ENCODE measurements around the gene ACP7.

Gene ACP7, protein sequence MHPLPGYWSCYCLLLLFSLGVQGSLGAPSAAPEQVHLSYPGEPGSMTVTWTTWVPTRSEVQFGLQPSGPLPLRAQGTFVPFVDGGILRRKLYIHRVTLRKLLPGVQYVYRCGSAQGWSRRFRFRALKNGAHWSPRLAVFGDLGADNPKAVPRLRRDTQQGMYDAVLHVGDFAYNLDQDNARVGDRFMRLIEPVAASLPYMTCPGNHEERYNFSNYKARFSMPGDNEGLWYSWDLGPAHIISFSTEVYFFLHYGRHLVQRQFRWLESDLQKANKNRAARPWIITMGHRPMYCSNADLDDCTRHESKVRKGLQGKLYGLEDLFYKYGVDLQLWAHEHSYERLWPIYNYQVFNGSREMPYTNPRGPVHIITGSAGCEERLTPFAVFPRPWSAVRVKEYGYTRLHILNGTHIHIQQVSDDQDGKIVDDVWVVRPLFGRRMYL

DNA sequence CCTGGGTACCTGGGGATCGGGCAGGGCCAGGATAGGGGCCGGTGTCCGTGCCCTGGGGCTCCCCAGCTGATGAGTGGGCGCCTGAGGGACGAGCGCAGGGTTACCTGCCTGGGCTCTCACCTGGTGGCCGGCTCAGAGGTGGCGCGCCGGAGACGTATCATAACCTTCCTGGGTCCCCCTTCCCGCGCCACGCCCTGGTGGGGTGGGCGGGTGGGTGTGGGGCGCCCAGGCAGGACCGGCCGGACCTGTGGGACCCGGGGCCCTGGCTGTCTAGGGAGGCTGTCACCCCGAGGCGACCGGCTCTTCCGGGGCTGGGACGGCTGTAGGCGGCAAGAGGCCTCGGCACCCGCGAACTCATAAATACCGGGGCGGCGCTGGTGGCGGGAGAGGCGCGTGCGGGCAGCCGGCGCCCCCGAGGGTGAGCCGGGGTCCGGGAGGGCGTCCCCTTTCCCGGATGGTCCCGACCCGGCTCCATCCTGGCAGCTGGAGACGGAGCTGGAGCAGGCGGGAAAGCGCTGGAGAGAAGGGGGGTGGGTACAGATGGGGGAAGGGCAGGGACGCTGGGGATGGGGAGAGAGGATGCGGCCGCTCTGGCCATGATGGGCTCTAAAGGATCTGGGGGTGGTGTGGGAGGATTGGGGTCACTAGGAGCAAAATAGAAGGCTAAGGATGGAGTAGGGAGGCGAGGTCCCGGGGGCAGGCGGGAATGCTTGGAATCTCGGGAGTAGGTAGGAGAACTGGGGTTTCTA lies at the start of gene ACP7:
ACP7 (plus strand) TSS at position 386 of the 749 bp plus-strand sequence. CDS start 902 bp downstream, outside the sequence.
- peak; percentile 22 for DNase-seq

DNA sequence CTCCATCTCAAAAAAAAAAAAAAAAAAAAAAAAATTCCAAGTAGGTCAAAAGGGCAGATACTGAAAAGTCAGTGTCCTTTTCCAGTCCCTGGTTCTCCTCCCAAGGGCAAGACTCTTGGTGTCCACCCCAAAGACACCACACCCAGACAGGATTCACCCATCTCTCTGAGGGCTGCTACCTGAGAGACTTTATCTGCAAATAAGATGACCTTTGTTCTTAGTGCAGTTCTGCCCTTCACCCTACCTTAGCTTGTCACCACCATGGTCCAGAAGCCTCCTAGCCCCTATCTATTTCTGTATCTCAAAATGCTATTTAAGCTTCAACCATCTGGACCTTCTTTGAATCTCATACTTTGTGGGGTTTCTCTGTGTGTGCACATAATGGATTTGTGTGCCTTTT lies 47.6 kb upstream of the ACP7 start:
- no peak for DNase-seq

DNA sequence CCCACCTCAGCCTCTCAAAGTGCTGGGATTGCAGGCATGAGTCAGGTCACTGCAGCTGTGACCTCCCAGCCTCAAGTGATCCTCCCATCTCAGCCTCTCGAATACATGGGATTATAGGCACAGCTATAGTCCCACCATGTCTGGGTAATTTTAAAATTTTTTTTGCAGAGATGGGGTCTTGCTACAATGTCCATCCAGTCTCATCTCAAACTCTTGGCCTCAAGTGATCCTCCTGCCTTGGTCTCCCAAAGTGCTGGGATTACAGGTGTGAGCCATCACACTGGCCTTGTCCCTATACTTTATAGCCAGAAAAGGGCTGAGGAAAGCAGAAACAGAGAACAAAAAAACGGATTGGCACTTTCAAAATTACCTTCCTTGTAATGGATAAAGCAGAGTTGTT lies 47.0 kb upstream of the ACP7 start:
- no peak for DNase-seq

DNA sequence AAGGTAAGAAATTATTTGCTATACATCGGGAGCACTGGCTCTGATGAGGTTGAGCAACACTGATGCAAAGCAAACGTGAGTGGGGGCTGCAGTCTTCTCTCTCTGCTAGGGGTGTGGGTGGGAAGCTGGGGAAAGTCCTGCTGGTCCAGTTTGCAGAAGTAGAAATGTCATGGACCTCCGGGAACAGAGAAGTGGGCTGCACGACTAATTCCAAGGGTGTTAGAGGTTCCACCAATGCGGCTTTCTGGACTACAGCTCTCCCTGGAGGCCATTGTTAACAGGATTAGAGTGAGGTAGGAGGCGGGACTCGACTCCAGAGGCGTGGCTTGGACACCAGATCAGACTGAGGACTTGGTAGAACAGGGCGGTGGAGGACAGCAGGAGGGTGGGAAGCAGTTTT lies 46.1 kb upstream of the ACP7 start:
- no peak for DNase-seq

DNA sequence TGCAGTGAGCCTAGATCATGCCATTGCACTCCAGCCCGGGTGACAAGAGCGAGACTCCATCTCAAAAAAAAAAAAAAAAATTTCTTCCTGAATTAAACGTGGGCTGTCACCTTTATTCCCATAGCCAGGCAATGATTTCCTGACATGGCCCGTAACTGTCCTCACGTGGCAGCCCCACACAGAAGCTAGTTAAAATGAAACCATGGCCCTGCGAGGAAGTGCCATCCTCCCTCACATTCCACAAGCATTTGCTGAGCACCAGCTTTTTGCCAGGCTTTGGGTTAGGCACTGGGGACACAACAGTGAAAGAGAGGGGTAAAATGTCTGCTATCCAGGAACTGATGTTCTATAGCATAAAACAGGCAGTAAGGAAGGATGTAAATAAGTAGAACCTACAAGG lies 38.7 kb upstream of the ACP7 start:
- no peak for DNase-seq

DNA sequence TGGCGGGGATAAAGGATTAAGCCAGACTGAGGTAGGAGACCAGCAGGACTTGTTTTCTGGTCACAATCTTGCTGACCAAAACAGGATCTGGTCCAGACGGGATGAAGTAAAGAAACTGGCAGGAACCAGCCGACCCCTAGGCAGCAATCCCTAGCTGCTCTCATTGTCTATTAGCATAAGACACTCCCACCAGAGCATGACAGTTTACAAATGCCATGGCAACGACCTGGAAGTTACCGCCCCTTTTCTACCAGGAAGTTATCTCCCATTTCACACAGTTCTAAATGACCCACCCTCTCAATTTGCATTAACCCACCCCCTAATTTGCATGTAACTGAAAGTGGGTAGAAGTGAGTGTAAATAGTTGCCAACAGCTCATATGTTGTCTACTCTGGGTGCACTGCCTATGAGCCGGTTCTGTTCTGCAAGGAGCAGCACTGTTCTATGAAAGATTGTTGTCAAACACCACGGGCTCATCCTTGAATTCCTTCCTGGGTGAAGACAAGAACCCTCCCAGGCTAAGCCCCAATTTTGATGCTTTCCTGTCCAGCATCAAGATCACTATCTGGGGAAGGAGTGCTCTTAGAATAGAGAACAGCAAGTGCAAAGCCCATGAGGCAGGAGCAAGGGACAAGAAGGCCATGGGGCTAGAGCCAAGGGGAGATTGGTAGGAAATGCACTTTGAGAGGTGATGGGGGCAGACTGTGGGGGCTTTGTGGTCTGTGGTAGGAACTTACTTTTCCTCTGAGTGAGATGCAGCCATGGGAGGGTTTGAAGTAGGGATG lies 37.9 kb upstream of the ACP7 start:
- DNase-seq, result no peak

DNA sequence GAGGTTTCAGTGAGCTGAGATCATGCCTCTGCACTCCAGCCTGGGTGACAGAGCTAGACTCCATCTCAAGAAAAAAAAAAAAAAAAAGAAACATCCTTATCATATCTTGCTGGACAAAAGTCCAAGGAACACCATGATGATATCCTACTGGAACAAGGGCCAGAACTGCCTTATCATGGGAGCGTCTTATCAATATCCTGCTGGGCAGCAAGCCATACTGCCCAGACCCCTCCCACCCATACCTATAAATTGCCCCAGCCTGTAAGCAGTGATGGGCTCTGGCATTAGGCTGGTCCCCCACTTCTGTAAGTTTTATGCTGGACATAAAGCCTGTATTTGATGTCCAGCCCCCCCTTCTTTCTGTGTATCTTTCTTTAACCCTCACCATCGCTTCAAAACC lies 37.1 kb upstream of the ACP7 start:
- DNase-seq, result no peak

DNA sequence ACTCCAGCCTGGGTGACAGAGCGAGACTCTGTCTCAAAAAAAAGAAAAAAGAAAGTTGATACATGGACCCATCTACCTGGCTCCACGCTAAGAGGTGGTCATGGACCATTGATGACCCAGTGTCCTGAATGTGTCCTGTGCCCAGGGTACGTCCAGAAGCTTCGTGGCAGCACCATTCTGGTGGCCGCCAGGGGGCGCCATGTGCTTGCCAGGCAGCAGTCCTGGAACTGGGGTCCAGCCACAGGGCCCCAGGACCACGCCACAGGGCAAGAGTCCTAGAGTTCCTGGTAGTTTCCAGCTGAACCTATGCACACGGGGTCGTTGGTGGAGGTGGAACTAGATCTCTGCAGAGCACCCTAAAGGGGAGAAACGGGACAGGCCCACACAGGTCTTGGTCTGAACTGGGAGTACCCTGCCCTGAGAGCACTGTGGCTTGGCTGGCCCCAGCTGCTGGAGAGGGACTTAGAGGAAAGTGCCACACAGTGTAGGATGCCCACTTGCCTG lies 31.9 kb upstream of the ACP7 start:
- DNase-seq, result peak; percentile 68

DNA sequence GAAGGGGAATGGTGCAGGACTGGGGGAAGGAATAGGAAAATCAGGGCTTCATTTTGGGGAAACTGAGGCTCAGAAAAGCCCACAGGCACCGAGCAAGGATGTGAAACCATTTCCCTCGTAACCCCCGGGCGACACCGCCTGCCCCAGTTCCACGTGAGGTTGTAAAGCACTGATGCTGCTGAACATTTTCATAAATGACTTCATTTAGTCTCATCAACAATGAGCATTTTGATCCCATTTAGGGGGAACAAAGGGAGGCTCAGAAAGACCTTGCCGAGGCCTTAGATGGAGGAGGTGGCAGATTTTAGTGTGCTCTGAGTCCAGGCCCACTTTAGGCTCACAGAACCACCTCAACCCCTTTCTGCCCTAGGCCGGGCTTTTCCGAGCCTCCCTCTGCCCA lies 31.3 kb upstream of the ACP7 start:
- no peak for DNase-seq

DNA sequence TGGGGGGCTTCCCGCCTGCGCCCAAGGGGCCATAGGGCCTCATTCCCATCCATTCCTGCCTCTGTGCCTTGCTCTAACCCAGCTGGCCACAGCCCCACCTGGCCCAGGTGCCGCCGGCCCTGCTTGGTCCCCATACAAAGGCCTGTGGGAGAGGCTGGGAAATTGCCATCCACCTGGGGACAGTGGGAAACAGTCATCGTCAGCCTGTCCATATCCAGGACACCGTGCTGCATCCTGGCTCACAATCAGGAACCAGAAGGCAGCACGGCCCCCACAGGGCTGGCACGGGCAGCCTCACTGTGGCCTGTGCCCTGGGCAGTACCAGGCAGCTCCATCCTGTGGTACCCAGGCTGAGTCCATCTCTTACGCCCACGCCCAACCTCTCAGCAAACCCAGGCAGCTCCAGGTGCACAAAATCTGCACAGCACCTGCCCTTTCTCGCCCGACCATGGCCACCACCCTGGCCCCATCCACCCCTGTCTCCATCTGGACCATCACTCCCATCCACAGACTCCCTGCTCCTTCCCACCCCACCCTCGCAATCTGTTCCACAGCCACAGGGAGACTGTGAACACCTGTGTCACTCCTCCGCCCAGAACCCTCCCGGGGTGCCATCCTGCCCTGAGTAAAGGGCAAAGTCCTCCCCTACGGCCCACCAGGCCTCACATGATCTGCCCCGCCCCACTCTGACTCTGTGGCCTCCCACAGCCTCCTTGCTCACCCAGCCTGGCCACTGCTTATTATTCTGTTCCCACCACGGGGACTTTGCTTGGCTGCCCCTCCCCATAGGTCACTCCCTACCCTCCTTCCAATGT lies 30.7 kb upstream of the ACP7 start:
- DNase-seq, result no peak

DNA sequence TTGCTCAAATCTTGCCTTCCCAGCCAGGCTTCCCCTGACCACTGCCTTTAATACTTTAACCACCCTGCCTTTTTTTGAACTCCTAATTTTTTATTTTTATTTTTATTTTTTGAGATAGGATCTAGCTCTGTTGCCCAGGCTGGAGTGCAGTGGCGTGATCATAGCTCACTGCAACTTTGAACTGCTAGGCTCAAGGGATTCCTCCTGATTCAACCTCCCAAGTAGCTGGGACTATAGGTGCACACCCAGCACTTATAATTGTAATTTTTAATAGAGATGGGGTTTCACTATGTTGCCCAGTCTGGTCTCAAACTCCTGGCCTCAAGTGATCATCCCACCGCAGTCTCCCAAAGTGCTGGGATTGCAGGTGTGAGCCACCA lies 30.1 kb upstream of the ACP7 start:
- no peak for DNase-seq

DNA sequence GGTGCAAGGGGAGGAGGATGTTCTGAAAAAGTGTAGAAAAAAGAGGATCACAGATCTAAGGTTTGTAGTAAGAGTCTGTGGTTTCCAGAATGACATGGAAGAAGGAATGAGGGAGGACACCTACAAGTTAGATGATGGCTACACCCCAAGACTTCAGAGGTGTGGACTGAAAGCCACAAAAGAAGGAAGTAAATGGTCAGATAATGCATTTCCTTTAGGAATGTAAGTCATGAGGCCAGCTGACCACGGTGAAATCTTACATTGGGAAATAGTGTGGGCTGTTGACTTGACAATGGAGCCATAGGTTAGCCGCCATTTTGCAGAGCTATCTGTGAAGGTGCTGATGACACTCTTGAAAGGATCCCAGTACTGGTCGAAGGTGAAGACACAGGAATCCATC lies 26.6 kb upstream of the ACP7 start:
- no peak for DNase-seq

DNA sequence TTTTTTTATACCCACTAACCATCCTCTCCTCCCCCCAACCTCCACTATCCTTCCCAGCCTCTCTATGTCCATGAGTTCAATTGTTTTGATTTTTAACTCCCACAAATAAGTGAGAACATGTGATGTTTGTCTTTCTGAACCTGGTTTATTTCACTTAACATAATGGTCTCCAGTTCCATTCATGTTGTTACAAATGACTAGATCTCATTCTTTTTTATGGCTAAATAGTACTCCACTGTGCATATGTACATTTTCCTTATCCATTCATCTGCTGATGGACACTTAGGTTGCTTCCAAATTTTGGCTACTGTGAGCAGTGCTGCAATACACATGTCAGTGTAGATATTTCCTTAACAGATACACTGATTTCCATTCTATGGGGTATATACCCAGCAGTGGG lies 24.9 kb upstream of the ACP7 start:
- DNase-seq, result no peak

DNA sequence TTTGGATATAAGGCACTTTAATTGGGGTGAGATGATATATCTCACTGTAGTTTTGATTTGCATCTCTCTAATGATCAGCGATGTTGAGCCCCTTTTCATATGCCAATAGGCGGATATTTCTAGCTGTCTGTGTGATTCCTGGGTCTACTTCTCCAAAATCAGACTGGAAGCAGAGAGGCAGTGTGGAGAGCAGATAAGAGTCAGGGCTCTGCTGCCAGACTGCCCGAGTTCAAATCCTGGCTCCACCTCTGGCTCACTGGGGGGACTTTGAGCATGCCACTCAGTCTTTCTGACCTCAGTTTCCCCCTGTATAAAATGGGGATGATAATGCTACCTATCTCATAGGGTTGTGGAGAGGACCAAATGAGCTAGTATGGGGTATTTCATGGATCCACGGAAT lies 24.0 kb upstream of the ACP7 start:
- DNase-seq, result no peak

DNA sequence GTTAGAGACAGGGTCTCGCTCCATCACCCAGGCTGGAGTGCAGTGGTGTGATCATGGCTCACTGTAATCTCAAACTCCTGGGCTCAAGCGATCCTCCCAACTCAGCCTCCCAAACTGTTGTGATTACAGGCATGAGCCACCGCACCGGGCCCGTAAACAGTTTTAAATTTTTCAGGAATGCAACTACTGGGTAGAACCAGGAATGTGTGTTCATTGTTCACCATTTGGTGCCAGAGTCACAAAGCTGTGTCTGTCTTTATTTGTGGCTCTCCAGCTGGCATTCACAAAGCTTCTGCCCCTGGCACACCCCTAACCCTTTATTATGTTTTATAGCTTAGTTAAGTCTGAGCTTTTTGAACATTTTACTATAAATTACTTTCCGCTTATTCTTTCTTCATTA lies 19.8 kb upstream of the ACP7 start:
- no peak for DNase-seq

DNA sequence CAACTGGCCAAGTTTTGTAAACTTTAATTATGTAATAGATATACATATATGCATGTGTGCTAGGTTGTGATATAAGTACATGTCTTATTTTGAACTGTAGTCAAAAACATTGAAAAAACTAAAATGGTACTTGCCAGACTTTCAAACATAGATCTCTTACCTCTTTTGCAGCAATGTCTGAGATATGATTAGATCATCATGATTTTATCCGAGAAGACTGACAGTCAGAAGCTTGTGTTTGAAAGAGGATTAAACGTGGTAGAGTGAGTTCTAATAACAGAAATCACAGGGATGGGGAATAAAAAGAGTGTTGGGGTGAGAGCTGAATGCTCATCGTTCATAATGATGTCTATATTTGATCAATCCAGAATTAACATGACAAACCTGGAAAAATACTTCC lies 18.2 kb upstream of the ACP7 start:
- DNase-seq, result no peak

DNA sequence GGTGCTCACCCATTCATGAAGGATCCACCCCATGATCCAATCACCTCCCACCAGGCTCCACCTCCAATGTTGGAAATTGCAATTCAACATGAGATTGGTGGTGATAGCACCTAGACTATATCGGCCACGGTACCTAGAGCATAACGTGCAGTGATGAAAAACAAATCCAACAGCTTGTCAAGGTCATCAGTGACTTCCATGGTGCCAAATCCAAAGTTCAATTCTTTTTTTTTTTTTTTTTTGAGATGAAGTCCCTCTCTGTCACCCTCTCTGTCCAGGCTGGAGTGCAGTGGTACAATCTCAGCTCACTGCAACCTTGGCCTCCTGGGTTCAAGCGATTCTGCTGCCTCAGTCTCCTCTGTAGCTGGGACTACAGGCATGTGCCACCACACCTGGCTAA lies 17.1 kb upstream of the ACP7 start:
- no peak for DNase-seq

DNA sequence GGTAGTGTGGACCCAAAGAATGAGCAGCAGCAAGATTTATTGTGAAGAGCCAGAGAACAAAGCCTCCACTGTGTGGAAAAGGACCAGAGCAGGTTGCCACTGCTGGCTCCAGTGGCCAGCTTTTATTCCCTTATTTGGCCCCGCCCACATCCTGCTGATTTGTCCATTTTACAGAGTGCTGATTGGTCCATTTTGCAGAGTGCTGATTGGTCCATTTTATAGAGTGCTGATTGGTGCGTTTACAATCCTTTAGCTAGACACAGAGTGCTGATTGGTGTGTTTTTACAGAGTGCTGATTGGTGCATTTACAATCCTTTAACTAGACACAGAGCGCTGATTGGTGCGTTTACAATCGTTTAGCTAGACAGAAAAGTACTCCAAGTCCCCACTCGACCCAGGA lies 15.9 kb upstream of the ACP7 start:
- peak; percentile 11 for DNase-seq

DNA sequence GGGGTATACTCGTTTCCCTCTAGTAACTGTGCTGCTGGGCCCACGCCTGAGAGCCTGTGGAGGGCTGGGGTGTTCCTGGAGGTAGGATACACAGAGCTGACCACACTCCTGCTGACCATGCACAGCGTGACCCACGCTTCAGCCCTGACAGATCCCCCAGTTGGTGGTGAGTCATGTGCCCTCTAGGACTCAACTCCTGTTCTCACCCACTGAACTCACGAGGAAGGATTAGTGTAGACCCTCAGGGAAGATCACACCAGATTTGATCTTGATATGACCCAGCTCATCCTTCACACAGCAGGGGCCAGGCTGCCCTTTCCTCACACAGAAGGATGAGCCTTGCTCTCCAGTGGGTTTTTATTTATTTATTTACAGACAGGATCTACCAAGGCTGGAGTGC lies 13.3 kb upstream of the ACP7 start:
- DNase-seq, result no peak

DNA sequence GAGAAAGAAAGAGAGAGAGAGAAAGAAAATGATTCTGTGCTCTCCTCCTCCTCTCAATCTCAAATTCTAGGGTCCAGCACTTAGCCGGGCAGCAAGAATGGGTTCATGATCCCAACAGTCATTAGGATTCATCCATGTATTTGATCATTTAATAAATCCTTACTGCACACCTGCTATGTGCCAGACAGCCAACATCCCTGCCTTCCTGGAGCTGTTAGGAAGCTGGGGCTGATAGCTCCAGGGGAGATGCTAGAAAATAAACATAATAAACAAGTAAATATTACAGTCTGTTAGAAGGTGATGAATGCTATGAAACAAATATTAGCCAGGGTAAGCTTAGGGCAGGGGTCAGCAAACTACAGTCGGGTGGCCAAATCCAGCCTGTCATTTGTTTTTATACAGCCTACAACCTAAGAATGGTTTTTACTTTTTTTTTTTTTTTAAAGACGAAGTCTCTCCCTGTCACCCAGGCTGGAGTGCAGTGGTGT lies 9.9 kb upstream of the ACP7 start:
- DNase-seq, result no peak

DNA sequence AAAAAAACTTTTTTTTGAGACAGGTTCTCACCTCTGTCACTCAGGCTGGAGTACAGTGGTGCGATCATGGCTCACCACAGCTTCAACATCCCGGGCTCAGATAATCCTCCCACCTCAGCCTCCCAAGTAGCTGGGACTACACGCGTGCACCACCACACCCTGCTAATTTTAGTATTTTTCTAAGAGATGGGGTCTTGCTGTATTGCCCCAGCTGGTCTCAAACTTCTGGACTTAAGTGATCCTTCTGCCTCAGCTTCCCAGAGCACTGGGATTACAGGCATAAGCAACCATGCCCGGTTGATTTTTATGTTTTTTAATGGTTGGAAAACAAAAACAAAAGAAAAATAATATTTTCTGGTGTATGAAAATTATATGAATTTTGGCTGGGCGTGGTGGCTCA lies 9.2 kb upstream of the ACP7 start:
- no peak for DNase-seq

DNA sequence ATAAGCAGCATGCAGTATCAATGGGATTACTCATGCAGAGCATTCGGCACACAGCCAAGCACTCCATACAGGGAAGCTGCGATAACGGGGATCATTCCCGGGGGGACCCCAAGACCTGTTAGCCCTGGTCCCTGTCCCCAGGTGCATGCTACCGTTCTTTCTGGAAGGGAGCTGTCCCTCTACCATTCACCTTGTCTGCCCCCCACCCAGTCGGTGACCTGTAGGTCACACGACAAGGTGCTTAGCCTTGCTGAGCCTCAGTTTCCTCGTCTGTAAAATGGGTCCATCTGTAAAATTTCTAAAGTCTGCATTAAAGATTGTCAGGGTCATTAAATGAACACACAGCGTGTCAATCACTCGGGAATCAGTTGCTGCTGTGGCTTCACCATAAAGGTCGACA lies 6.8 kb upstream of the ACP7 start:
- DNase-seq, result no peak
